GM12874 (cell line): Measurements from ENCODE around the gene VTCN1.

Experiments used
- CTCF ChIP-seq: IDR thresholded peaks from 2 replicates; pipeline ENCODE4 v1.5.1; 2011; ENCODE audit warnings: low read depth, mild to moderate bottlenecking, control low read depth, low read length, moderate library complexity; ENCODE audit not compliant: insufficient read depth

The VTCN1 gene

GRCh38 chr1:117240547-117240946, 29.8 kb upstream of the VTCN1 start:
- no peak for TF ChIP-seq CTCF

GRCh38 chr1:117239467-117239866, 28.7 kb upstream of the VTCN1 start:
- no peak for TF ChIP-seq CTCF

GRCh38 chr1:117237726-117238381, 27.1 kb upstream of the VTCN1 start:
- no peak for TF ChIP-seq CTCF

GRCh38 chr1:117235863-117236465, 25.2 kb upstream of the VTCN1 start:
- no peak for TF ChIP-seq CTCF

- no peak for TF ChIP-seq CTCF
These were observed 21.8 kb upstream of the VTCN1 start for GRCh38 chr1:117232531-117232930.

- TF ChIP-seq CTCF, result no peak
These were observed 21.1 kb upstream of the VTCN1 start for GRCh38 chr1:117231748-117232373.

GRCh38 chr1:117231312-117231711, 20.6 kb upstream of the VTCN1 start:
- no peak for TF ChIP-seq CTCF
